ENCODE measurements around the gene ACSL6.

ACSL6 gene

DNA sequence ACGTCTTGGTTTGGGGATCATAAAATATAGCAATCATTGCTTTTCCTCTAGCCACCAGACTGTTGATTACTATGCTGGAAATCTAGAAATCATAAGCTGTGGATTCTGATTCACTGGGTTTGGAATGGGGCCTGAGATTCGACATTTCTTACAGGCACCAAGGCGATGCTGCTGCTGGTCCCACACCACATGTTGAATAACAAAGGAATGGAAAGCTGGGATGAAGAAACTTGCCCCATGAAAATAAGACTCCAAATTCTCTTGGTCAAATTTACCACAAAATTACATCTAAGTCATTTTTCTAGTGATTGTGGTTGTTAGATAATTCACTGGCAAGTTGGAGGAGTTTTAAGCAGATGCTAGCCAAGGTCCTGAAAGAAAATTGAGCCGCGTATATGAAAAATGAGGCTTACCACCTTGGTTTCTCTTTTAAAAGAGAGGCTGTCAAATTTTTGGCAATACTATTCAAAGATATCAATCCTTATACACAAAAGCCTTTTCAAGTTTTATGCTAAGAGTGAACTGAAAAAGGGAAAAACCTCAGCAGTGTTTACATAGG, 43.0 kb downstream of the ACSL6 start:
- H3K4me3 ChIP-seq (ENCODE audit: low read depth, low read length), result no peak overlapping the region
- TF ChIP-seq, protein P1, sequence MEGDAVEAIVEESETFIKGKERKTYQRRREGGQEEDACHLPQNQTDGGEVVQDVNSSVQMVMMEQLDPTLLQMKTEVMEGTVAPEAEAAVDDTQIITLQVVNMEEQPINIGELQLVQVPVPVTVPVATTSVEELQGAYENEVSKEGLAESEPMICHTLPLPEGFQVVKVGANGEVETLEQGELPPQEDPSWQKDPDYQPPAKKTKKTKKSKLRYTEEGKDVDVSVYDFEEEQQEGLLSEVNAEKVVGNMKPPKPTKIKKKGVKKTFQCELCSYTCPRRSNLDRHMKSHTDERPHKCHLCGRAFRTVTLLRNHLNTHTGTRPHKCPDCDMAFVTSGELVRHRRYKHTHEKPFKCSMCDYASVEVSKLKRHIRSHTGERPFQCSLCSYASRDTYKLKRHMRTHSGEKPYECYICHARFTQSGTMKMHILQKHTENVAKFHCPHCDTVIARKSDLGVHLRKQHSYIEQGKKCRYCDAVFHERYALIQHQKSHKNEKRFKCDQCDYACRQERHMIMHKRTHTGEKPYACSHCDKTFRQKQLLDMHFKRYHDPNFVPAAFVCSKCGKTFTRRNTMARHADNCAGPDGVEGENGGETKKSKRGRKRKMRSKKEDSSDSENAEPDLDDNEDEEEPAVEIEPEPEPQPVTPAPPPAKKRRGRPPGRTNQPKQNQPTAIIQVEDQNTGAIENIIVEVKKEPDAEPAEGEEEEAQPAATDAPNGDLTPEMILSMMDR (IDR thresholded peaks at IDR 0.05; ENCODE audit: control insufficient read depth, extremely low read depth, insufficient read depth), result no peak
- no peak for DNase-seq (ENCODE audit: low read depth)

DNA sequence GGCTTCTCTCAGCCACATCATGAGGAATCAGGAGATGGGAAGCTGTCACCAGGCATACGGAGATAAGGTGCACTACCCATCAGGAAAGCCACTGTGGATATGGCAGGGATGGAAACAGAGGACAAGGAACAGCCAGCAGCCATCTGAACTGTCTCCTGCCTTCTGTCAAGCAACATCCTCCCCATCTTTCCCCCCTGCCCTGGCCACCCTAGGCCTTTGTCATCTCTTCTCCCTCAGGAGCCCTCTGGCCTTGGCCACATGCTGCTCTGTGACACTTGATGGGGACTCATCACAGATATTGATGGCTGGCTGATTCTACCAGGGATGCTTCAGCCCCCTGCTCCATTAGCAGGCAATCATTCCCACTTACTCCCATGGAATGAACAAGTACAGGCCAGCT, 44.9 kb downstream of the ACSL6 start:
- DNase-seq (ENCODE audit: low read depth), result no peak
- TF ChIP-seq, protein P1 (IDR thresholded peaks at IDR 0.05; ENCODE audit: control insufficient read depth, extremely low read depth, insufficient read depth), result no peak
- no peak overlapping the region for H3K4me3 ChIP-seq (ENCODE audit: low read depth, low read length)

DNA sequence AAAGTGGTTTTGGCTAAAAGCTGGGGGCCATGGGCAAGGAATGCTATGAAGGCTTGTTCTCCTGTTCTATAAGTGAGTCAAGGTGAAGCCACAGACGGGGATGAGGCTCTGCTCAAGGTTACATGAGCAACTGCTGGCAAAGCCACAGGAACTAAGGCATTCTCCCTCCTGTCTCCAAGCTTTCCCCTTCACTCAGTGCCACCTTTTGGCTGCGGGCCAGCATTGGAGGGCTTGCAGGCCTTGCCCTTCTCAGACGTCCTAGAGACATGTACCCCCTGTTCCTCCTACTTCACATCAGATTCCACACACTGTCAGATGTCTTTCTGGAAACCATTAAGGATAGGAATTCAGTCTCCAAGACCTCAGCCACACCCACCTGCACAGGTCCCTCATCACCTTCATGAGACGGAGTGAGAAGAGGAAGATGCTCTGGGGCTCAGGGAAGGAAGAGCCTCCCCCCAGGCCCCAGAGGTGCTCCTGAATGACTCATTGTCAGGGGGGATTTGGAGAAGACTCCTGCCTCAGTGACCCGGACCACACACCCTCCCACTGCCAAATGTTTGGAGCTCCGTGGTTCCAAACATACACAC, 45.5 kb downstream of the ACSL6 start:
- TF ChIP-seq, protein P1 (IDR thresholded peaks at IDR 0.05; ENCODE audit: control insufficient read depth, extremely low read depth, insufficient read depth), result no peak
- DNase-seq (ENCODE audit: low read depth), result no peak
- no peak overlapping the region for H3K4me3 ChIP-seq (ENCODE audit: low read depth, low read length)

DNA sequence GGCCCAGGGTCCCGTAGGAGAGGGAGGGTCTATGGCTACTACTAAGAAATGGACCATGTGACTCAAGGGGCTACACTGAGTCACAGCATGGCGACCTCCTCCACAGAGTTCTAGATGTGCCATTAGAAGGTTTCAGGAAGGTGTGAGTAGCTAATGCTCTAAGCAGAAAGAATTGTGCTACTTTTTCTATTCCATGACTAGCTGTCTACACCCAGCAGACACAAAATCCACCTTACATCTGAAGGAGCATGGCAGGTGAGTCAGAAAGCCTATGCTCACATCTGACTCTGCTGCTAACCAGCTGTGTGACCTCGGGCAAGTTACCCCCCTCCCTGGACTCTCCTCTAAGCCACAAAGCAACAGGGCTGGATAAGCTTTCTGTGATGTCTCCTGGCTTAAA, 51.6 kb downstream of the ACSL6 start:
- no peak for DNase-seq (ENCODE audit: low read depth)

DNA sequence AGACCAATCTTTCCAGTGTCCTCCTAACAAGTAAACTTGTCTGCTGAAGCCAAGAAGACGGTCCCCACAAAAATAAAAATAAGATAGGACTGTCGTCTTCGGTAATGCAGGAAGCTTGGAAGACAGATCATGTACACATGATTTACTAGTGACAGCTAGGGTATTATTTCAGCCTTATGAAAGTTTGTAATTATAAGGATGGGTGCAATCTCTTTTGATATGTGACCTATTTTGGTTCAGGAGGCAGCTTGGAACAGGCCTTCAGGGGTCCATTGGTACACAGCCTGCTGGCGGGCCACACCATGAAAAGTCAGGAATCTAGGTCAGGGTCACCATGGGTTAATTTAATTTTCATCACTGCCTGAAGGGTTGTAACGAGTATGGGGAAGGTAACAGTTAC, 52.3 kb downstream of the ACSL6 start:
- DNase-seq (ENCODE audit: low read depth), result no peak
- TF ChIP-seq, protein P1 (IDR thresholded peaks at IDR 0.05; ENCODE audit: control insufficient read depth, extremely low read depth, insufficient read depth), result no peak
- H3K4me3 ChIP-seq (ENCODE audit: low read depth, low read length), result no peak overlapping the region

More for the DNA sequence above, 51.6 kb downstream of the ACSL6 start:
- H3K4me3 ChIP-seq (ENCODE audit: low read depth, low read length), result no peak overlapping the region
- TF ChIP-seq, protein P1 (IDR thresholded peaks at IDR 0.05; ENCODE audit: control insufficient read depth, extremely low read depth, insufficient read depth), result no peak

DNA sequence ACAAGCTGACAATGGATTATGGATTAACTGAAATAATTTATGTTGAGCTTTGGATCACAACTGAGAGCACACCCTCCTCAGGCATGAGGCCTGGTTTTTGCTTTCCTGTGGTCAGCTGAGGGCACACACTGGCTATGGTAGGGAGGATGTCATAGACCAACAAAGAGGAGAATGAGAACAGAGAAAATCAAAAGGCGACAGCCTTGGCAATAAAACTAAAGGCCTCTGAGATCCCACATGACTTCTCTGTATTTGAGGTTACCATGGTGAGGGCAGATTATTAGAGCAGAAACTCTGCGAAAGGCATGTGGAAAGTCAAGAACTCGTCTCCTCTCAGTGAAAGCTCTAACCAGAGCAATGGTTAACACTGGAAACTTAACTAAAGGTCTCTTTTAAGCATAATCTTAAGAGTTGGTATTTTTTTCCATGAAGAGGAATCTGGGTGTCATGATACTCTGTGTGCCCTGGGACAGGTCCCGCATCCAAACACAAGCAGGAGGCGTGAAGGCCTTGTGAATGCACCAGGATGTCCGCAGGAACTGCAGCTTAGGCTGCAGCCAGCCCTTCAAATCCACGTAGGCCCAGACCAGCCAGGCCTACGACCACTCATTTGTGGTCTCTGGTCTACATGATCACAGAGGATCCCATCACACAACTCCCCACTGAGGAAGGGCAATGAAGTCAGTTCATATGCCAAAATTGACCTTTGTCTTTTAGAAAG, 53.6 kb downstream of the ACSL6 start:
- DNase-seq (ENCODE audit: low read depth), result no peak
- TF ChIP-seq, protein P1 (IDR thresholded peaks at IDR 0.05; ENCODE audit: control insufficient read depth, extremely low read depth, insufficient read depth), result no peak
- no peak overlapping the region for H3K4me3 ChIP-seq (ENCODE audit: low read depth, low read length)

Measured in LNCaP clone FGC (cell line).